Measurements from ENCODE around the gene PARP11. TPM values are rescaled to one million over a fixed set of nuclear protein-coding genes. Genes with fewer than 3 reads are reported as not detected.

PARP11 gene
- total RNA-seq, 1 experiment from 2014 or later: 11.3 TPM

- no peak overlapping the region for H2BK12ac ChIP-seq (ENCODE audit: insufficient read length, low read depth, low read length)
- Mint-ChIP-seq H3K4me3 (no peak overlapping the region), H3K9me3 (no peaks in the 10 kb centered on the region), H3K27ac (no peak overlapping the region), H3K36me3 (ENCODE audit: insufficient read depth in 1 of 3, low read depth in 3 of 3) (peaks cover 0 to 18% (median 17%) of the 10 kb centered on the region in 3 experiments; a peak in 6 of 7 replicates), H3K27me3 (ENCODE audit: low read depth) (no peaks in the 10 kb centered on the region), H3K4me1 (0 out of 4 replicates have a peak, but pooled peaks cover 0 to 2% of the 10 kb centered on the region in 2 experiments)
- no peak overlapping the region for H3K27ac ChIP-seq (ENCODE audit: insufficient read length, low read depth, low read length)
- no peak overlapping the region for H3T11ph ChIP-seq (ENCODE audit: low read length)
- no peak overlapping the region for H2BK120ac ChIP-seq (ENCODE audit: low read depth, low read length, poor library complexity, severe bottlenecking)
- no peaks in the 10 kb centered on the region for H3K9me3 ChIP-seq (ENCODE audit: control insufficient read depth, low read depth, low read length)
- no peak overlapping the region for H4K5ac ChIP-seq (ENCODE audit: insufficient read length, low read depth, low read length)
- H4K8ac ChIP-seq (replicated peaks; ENCODE audit: insufficient read length, low read depth, low read length): no peak overlapping the region
- H2AFZ ChIP-seq (ENCODE audit: low read length): no peak overlapping the region
- no peak overlapping the region for H3K56ac ChIP-seq (ENCODE audit: insufficient read length, low read depth, low read length)
- H3K79me2 ChIP-seq (ENCODE audit: insufficient read depth, low read length): no peaks in the 10 kb centered on the region
- H2BK5ac ChIP-seq (ENCODE audit: insufficient read length, low read length): no peak overlapping the region
- no CpG with 5 or more reads among the region's 4 CpGs for WGBS (ENCODE audit: extremely low coverage, insufficient read length, low lambda C conversion rate)
- no peak overlapping the region for H2BK20ac ChIP-seq (ENCODE audit: low read depth, low read length, poor library complexity, severe bottlenecking)
- no peaks in the 10 kb centered on the region for H3K4me1 ChIP-seq (ENCODE audit: insufficient read depth, low read length)
- no peak overlapping the region for H3K14ac ChIP-seq (ENCODE audit: insufficient read depth, low read length)
- no peaks in the 10 kb centered on the region for H3K23me2 ChIP-seq (ENCODE audit: insufficient read length, low read depth, low read length, poor library complexity, severe bottlenecking)
- H2BK15ac ChIP-seq (ENCODE audit: low read depth, low read length): no peak overlapping the region
- no peak overlapping the region for H3K23ac ChIP-seq (ENCODE audit: insufficient read length, low read depth, low read length)
- no peaks in the 10 kb centered on the region for H3K27me3 ChIP-seq (ENCODE audit: insufficient read depth, low read length)
- no peak for TF ChIP-seq CTCF (conservative IDR thresholded peaks at IDR 0.05)
- no peak for DNase-seq
- no peak overlapping the region for H3K9ac ChIP-seq (ENCODE audit: extremely low read depth, insufficient read length, low read length)
- H2AK5ac ChIP-seq (ENCODE audit: insufficient read length, low read length): no peak overlapping the region
- H3K4me2 ChIP-seq (ENCODE audit: insufficient read depth, insufficient read length, low read length): no peak overlapping the region
- no peak overlapping the region for H3K18ac ChIP-seq (ENCODE audit: insufficient read length, low read depth, low read length)
- H3K79me1 ChIP-seq (ENCODE audit: insufficient read depth, low read depth, low read length, poor library complexity, severe bottlenecking): no peaks in the 10 kb centered on the region
- H3K4ac ChIP-seq (ENCODE audit: low read depth, low read length): no peak overlapping the region
- no peak overlapping the region for H4K91ac ChIP-seq (ENCODE audit: insufficient read length, low read depth, low read length)
- no peaks in the 10 kb centered on the region for H4K20me1 ChIP-seq (ENCODE audit: control insufficient read depth, insufficient read depth, insufficient read length)
Measured at GRCh38 chr12:3815094-3815766, 58.0 kb downstream of the PARP11 start.

Measured in H9 (cell line).